ENCODE results near the gene KIAA0930.

DNA sequence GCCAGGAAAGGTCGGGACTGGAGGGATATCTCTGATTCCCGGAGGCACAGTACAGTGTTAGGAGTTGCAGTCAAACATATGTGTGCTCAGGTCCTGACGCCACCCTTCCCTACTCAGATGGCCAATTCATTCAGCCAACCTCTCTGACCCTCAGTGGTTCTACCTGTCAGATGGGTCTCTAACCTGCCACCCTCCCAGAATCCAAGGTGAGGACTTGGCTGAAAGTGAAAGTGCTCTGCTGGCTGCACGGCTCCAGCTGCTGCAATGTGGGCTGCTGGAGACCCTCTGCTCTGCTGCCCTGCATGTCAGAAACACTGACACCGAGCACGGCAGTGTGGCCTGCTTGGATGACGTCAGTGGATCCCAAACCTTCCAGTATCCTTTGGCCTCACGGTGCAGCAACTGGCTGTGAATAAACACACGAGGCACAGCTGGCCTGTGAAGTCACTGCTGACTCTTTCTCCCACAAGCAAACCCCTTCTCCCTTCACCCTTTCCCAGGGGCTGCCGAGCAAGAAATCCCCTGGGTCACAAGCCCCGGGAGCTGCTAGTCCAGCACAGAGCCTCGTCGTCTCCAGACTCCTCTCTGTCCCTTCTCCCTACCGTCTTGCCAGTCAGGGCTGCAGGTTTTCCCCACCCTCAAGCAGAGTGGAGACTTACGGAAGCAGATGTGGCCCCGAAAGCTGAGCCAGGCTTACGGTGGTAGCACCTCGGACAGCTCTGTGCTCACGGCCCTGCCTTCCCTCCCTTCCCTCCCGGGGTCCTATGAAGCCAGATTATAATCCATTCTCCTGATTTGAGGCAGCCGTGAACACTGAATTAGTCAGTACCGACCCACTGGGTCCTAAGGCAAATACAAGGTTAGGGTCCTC is 24.3 kb downstream of the KIAA0930 start:
- TF ChIP-seq, protein P1, sequence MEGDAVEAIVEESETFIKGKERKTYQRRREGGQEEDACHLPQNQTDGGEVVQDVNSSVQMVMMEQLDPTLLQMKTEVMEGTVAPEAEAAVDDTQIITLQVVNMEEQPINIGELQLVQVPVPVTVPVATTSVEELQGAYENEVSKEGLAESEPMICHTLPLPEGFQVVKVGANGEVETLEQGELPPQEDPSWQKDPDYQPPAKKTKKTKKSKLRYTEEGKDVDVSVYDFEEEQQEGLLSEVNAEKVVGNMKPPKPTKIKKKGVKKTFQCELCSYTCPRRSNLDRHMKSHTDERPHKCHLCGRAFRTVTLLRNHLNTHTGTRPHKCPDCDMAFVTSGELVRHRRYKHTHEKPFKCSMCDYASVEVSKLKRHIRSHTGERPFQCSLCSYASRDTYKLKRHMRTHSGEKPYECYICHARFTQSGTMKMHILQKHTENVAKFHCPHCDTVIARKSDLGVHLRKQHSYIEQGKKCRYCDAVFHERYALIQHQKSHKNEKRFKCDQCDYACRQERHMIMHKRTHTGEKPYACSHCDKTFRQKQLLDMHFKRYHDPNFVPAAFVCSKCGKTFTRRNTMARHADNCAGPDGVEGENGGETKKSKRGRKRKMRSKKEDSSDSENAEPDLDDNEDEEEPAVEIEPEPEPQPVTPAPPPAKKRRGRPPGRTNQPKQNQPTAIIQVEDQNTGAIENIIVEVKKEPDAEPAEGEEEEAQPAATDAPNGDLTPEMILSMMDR (IDR thresholded peaks at IDR 0.05; ENCODE audit: insufficient read depth, low read length, poor library complexity, severe bottlenecking), result no peak
- no peak for TF ChIP-seq EZH2phosphoT487 (conservative IDR thresholded peaks at IDR 0.05; ENCODE audit: low read length)
